GM19035 (cell line): ENCODE results near the gene GPR75.
A peak's percentile ranks its signal among the peaks of the same experiment; 100 is the strongest.
"Not testable (repeated sequence)": the region's sequence is repeated elsewhere in the genome, so short reads cannot be mapped to it uniquely, and the experiment has no call there.

Experiments used
- ATAC-seq: cut with Tn5 transposase; IDR thresholded peaks from one replicate; pipeline ENCODE4 v1.9.1; 2021; ENCODE audit not compliant: unreplicated experiment

Gene GPR75

GRCh38 chr2:53854678-53855077, 5.1 kb downstream of the GPR75 start:
- ATAC-seq, result peak; percentile 59

DNA sequence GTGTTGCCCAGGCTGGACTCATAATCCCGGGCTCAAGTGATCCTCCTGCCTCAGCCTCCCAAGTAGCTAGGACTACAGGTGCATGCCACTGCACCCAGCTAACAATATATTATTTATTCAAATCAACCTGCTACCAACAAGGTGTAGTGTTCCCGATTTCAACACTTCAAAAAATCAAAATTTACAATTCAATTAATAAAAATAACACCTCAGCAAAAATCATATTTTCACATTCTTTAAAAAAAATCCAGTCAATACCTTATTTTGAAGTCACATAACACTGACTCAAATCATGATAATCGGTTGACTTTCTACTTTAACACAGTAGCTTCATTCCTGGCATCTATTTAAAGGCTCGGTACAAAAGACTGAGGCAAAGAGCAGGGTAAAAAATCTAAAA, 7.2 kb downstream of the GPR75 start:
- ATAC-seq, result no peak

DNA sequence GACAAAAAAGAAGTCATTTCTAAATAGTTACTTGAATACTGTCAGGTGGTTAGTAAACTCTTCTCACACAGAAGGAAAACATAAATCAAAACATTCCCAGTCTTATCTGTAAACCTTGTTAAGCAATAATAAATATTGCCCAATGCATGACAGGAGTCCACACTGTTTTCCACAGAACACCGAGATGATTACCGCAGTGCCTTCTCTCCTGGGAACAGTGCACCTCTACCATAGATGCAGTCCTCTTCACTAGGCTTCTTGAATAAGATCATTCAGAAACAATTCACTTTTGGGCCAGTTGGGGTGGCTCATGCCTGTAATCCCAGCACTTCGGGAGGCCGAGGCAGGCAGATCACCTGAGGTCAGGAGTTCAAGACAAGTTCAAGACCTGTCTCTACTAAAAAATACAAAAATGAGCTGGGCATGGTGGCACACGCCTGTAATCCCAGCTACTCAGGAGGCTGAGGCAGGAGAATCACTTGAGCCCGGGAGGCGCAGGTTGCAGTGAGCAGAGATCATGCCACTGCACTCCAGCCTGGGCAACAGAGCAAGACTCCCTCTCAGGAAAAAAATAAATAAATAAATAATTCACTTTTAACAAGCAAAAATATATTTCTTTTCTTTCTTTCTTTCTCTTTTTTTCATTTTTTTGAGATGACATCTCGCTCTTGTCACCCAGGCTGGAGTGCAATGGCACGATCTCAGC, 8.6 kb downstream of the GPR75 start:
- not testable (repeated sequence) for ATAC-seq

- ATAC-seq, result no peak
Measured at GRCh38 chr2:53848062-53848461, 11.7 kb downstream of the GPR75 start.

- ATAC-seq, result no peak
Measured at GRCh38 chr2:53843595-53843994, 16.2 kb downstream of the GPR75 start.

DNA sequence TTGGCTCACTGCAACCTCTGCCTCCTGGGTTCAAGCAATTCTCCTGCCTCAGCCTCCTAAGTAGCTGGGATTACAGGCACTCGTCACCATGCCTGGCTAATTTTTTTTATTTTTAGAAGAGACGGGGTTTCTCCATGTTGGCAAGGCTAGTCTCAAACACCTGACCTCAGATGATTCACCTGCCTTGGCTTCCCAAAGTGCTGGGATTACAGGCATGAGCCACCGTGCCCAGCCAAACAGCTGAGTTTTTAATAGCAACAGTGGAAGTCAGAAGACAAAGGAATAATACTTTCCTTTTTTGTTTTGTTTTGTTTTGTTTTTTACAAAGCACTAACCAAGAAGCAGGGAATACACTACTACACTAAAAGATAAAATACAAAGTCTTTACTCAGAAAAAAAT, 16.9 kb downstream of the GPR75 start:
- no peak for ATAC-seq

GRCh38 chr2:53841651-53842050, 18.1 kb downstream of the GPR75 start:
- ATAC-seq, result not testable (repeated sequence)

DNA sequence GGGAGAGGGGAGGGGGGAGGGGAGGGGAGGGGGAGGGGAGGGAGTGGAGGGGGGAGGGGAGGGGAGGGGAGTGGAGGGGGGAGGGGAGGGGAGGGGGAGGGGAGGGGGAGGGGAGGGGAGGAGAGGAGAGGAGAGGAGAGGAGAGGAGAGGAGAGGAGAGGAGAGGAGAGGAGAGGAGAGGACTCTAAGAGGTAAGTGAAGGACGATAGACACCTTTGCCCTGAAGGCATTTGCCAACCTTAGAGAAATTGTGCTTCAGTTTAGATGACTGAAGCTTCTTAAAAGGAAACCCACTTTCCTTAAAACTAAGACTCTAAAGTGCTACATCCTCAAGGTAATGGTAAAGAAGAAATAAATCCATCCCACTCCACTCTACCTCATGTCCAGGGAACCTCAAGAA, 19.2 kb downstream of the GPR75 start:
- no peak for ATAC-seq

DNA sequence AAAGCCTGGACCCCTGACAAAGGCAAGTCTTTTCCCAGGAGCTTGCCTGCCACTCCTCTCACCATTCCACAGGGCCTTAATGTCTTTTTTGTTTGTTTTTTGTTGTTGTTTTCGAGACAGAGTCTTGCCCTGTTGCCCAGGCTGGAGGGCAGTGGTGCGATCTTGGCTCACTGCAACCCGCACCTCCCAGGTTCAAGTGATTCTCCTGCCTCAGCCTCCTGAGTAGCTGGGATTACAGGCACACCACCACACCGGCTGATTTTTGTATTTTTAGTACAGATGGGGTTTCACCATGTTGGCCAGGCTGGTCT, 29.8 kb downstream of the GPR75 start:
- not testable (repeated sequence) for ATAC-seq

DNA sequence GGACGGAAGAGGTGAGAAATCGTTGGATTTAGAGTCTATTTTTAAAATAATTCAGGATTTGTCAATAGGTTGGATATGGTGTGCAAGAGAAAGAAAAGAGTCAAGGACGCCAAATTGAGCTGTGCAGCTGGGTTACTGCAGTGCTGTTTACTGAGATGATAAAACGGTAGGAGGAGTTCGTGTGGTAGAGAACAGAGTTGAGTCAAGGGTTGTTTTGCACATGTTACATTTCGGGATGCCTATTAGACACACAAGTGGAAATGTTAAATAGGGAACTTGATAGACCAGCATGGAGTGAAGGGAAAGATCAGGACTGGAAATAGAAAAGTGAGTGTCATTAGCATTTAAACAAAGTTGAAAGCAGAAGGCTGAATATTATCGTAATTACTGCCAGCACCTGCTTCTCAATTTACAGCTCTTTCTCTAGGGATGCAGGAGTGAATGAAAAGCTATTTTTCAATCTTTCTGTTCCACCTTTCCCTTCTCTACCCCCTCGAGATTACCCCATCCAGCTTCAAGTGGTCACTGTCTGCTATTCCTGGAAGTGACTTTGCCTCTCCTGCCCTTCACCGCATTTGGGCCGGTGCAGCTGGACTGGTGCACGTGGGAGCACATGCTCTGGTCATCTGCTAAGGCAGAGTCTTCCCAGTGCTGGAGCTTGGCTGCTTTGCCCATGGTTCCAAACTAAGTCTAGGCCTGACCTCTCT, 30.3 kb downstream of the GPR75 start:
- no peak for ATAC-seq

GRCh38 chr2:53828331-53828730, 31.4 kb downstream of the GPR75 start:
- ATAC-seq, result no peak

GRCh38 chr2:53827398-53828175, 32.2 kb downstream of the GPR75 start:
- ATAC-seq, result no peak

DNA sequence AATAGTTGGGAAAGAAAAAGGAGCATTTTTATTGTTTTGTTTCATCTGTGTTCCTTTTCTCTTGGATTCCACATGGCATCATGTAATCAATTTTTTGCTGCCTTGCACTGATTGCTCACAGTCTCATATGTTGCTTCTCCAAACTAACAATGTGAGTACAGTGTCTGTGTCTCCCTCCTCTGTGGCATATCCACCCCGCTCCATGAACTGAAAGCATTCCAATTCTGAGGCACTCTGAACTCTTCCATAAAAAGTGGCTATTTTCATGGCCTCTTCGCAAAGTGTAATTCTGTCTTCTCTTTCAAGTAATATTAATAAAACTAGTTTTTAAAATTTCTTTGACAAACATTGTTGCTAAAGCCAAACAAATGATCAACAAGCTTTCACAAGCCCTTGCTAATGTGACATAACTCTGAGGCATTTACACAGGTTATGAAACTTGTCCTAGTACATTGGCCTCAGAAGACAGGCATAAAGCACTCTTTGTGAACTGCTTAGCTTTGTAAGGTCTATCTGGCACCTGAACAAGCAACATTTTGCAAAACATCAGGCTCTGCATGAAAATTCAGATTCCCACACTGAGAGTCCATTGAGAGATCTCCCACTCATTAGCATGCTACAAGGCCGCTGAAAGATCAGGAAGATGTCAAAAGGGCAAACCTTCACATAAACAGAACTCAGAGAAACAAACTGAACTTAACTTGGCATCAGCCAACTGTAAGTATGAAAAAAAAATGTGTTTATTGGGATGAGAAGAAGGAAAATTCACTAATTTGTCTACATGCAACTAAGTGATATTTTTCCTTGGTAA, 33.0 kb downstream of the GPR75 start:
- ATAC-seq, result no peak

DNA sequence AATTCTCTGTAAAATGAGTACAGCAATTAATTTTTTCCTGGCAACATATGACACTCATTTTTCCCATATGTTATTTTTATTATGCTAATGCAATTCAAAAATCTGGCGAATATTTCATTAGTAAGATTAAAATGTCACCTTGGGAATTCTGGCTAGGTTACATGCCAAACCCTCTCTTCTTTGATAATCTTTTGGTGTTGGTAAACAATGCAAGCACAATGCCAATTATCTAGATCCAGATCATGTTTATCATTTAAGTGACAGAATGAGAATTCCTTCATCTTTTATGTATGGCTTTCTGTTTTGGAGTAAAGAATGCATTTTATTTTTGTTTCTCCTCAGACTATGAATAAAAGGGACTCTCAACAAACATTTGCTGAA, 33.7 kb downstream of the GPR75 start:
- no peak for ATAC-seq

- ATAC-seq, result not testable (repeated sequence)
Measured at GRCh38 chr2:53823639-53824038, 36.1 kb downstream of the GPR75 start.

- ATAC-seq, result no peak
Measured at GRCh38 chr2:53821810-53822209, 38.0 kb downstream of the GPR75 start.

DNA sequence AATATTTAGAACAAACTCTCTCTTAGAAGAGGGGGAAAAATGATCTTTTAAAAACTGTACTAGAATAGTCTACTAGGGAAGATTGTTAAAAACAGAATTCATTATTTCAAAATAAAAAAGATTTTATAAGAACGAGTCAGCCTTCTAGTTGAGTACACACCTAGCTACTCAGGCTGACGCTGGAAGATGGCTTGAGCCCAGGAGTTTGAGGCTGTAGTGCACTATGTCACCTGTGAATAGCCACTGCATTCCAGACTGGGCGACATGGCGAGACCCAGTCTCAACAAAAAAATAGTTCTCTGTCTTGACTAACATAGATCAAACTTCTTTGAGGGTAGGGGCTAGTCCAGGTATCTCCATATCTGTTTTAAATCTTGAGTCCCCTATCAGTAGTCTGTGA, 39.1 kb downstream of the GPR75 start:
- no peak for ATAC-seq

GRCh38 chr2:53820048-53820447, 39.7 kb downstream of the GPR75 start:
- no peak for ATAC-seq

- no peak for ATAC-seq
Measured at GRCh38 chr2:53819634-53820033, 40.1 kb downstream of the GPR75 start.

DNA sequence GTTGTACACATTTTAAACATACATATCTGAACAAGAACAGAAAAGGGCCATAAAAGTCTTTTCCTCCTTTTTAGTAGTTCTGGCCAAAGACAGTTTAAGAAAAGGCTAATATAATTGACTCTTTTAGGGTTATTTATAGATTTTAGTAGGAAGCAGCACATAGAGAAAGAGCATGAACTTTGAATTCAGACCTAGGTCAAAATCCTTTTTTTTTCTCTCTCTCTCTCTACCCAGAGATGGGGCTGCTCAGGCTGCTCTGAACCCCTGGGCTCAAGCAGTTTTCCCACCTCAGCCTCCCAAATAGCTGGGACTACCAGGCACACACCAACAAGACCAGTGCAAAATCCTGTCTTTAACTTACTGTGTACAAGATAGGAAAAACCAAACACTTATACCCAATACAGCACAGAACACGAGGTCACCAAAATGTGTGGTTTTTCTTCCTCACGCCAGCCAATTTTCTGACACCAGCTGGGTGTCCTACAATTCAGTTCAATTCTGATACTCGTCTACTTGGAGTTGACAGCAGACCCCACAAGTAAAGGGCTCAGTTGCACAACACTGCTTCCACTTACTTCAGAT, 40.8 kb downstream of the GPR75 start:
- no peak for ATAC-seq

DNA sequence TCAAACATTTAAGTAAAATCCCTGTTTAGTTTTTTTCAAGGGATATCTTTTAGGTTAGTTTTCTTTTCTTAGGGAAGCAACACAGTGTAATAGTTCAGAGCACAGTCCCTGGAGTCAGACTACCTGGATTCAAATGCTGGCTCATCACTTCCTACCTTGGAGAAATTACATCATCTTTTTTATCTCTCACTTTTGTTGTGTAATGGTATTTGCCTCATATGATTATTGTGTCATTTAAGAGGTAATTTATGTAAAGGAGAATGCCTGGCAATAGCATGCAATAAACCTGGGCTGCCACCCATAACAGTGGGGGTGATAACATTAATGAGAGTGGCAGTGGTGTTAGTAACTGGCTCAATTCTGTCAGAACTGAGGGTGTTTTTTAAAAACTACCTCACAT, 46.6 kb downstream of the GPR75 start:
- ATAC-seq, result no peak
